Measurements from ENCODE around the gene CRYBA4. TPM values are rescaled to one million over a fixed set of nuclear protein-coding genes. Genes with fewer than 3 reads are reported as not detected.

CRYBA4 gene
- total RNA-seq, 1 experiment from 2014 or later, result not detected

- Histone ChIP-seq H3F3A (ENCODE audit: low read length, unreplicated experiment) (no peaks in the 10 kb centered on the region), H3K9ac (ENCODE audit: low read length) (no peak overlapping the region), H3K79me2 (ENCODE audit: low read length) (no peaks in the 10 kb centered on the region), H3K4me3 (ENCODE audit: low read length) (no peak overlapping the region), H3K27ac (ENCODE audit: low read length) (no peak overlapping the region), H3K27me3 (ENCODE audit: low read length) (no peaks in the 10 kb centered on the region), H3K9me3 (ENCODE audit: low read length) (no peaks in the 10 kb centered on the region), H4K20me1 (ENCODE audit: low read length) (no peaks in the 10 kb centered on the region), H2AFZ (ENCODE audit: low read length) (no peak overlapping the region), H3K4me2 (ENCODE audit: low read length) (no peak overlapping the region), H3K9me2 (replicated peaks; ENCODE audit: low read length) (no peaks in the 10 kb centered on the region), H3K4me1 (ENCODE audit: insufficient read depth, low read length) (peaks cover 11% of the 10 kb centered on the region), H3K36me3 (ENCODE audit: low read depth, low read length) (no peaks in the 10 kb centered on the region)
- ATAC-seq (no peak), DNase-seq (no peak)
- POLR2A ChIA-PET (ENCODE audit: unreplicated experiment), result no interaction called here
- TF ChIP-seq EZH2phosphoT487 (IDR thresholded peaks at IDR 0.05; ENCODE audit: borderline replicate concordance, low read length) (no peak), EZH2 (IDR thresholded peaks at IDR 0.05; ENCODE audit: low read length, unreplicated experiment) (no peak), CTCF (conservative IDR thresholded peaks at IDR 0.05; ENCODE audit: low read depth, low read length) (no peak)
- intact Hi-C loops (cut with micrococcal nuclease), result no loop called here
- CTCF ChIA-PET, result no interaction called here
- no TSS peak for BruUV-seq (replicated peaks)
These were observed 6.6 kb upstream of the CRYBA4 start for GRCh38 chr22:26615149-26615548.

GRCh38 chr22:26615830-26616435 lies 5.8 kb upstream of the CRYBA4 start:
- POLR2A ChIA-PET (ENCODE audit: unreplicated experiment), result no interaction called here
- Histone ChIP-seq H3K79me2 (ENCODE audit: low read length) (no peaks in the 10 kb centered on the region), H2AFZ (ENCODE audit: low read length) (no peak overlapping the region), H3K27ac (ENCODE audit: low read length) (no peak overlapping the region), H3K9me3 (ENCODE audit: low read length) (no peaks in the 10 kb centered on the region), H3F3A (ENCODE audit: low read length, unreplicated experiment) (no peaks in the 10 kb centered on the region), H3K4me2 (ENCODE audit: low read length) (no peak overlapping the region), H3K9ac (ENCODE audit: low read length) (no peak overlapping the region), H3K9me2 (replicated peaks; ENCODE audit: low read length) (no peaks in the 10 kb centered on the region), H4K20me1 (ENCODE audit: low read length) (no peaks in the 10 kb centered on the region), H3K36me3 (ENCODE audit: low read depth, low read length) (no peaks in the 10 kb centered on the region), H3K4me3 (ENCODE audit: low read length) (no peak overlapping the region), H3K27me3 (ENCODE audit: low read length) (no peaks in the 10 kb centered on the region), H3K4me1 (ENCODE audit: insufficient read depth, low read length) (peaks cover 3% of the 10 kb centered on the region)
- no peak for TF ChIP-seq CTCF (conservative IDR thresholded peaks at IDR 0.05; ENCODE audit: low read depth, low read length)
- TF ChIP-seq EZH2phosphoT487 (IDR thresholded peaks at IDR 0.05; ENCODE audit: borderline replicate concordance, low read length), result no peak
- TF ChIP-seq EZH2 (IDR thresholded peaks at IDR 0.05; ENCODE audit: low read length, unreplicated experiment), result no peak
- CTCF ChIA-PET, result no interaction called here
- ATAC-seq, result no peak
- intact Hi-C loops (cut with micrococcal nuclease), result no loop called here
- BruUV-seq (replicated peaks), result no TSS peak
- no peak for DNase-seq

- DNase-seq (no peak), ATAC-seq (no peak)
- CTCF ChIA-PET, result no interaction called here
- intact Hi-C loops (cut with micrococcal nuclease), result no loop called here
- no peaks in the 10 kb centered on the region for H3K4me1 ChIP-seq (ENCODE audit: insufficient read depth, low read length)
- H3K9me2 ChIP-seq (replicated peaks; ENCODE audit: low read length), result no peaks in the 10 kb centered on the region
- no peaks in the 10 kb centered on the region for H3K36me3 ChIP-seq (ENCODE audit: low read depth, low read length)
- POLR2A ChIA-PET (ENCODE audit: unreplicated experiment), result no interaction called here
- no peaks in the 10 kb centered on the region for H3K9me3 ChIP-seq (ENCODE audit: low read length)
- H3K79me2 ChIP-seq (ENCODE audit: low read length), result no peaks in the 10 kb centered on the region
- H3F3A ChIP-seq (ENCODE audit: low read length, unreplicated experiment), result no peaks in the 10 kb centered on the region
- TF ChIP-seq EZH2phosphoT487 (IDR thresholded peaks at IDR 0.05; ENCODE audit: borderline replicate concordance, low read length) (no peak), EZH2 (IDR thresholded peaks at IDR 0.05; ENCODE audit: low read length, unreplicated experiment) (no peak), CTCF (conservative IDR thresholded peaks at IDR 0.05; ENCODE audit: low read depth, low read length) (no peak)
- no peaks in the 10 kb centered on the region for H4K20me1 ChIP-seq (ENCODE audit: low read length)
- H3K4me2 ChIP-seq (ENCODE audit: low read length), result no peak overlapping the region
- no peak overlapping the region for H3K27ac ChIP-seq (ENCODE audit: low read length)
- H3K9ac ChIP-seq (ENCODE audit: low read length), result no peak overlapping the region
- BruUV-seq (replicated peaks), result no TSS peak
- H3K4me3 ChIP-seq (ENCODE audit: low read length), result no peak overlapping the region
- H3K27me3 ChIP-seq (ENCODE audit: low read length), result no peaks in the 10 kb centered on the region
- no peak overlapping the region for H2AFZ ChIP-seq (ENCODE audit: low read length)
These were observed 5.1 kb upstream of the CRYBA4 start for GRCh38 chr22:26616650-26617049.

Data from PC-3 (cell line).